ENCODE measurements around the gene HECW1.
"Not testable (repeated sequence)": the region's sequence is repeated elsewhere in the genome, so short reads cannot be mapped to it uniquely, and the experiment has no call there.

HECW1 gene

DNA sequence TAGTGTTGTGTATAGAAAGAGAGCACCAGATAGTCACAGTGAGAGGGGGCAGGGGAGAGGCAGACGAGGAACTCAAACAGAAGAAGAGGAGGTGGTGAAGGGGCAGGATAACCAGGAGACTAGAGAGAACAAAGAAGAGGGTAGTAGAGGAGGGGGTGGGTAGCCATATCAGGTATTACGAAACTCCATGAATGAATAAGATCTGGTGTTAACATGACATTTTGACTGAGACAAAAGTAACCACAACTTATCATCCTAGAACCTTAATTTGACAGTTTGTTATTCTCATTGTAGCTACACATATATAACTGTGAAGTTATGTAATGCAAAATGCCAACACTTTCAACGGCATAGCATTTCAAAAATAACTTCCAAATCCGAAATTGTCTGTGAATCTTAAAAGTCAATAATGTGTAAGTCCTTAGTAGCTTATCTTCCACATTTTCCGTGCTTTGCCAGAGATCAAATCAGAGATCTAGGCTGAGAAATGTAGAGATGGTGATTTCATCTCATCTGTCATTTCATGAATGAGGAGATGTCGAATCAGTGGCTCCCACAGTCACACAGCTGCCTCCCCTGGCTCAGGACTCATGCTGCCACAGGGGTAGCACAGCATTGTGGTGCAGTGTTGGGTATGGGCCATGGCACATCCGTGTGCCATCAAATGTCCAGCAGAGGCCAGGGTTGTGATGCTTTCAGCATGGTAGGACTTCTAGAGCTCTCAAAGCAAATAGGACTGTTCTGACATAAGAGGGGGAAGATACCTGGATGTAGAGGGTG is 202.1 kb downstream of the HECW1 start:
- no peak for DNase-seq

- no peak for DNase-seq
Measured at GRCh38 chr7:43317075-43317474, 204.6 kb downstream of the HECW1 start.

GRCh38 chr7:43318188-43318770 is 205.8 kb downstream of the HECW1 start:
- no peak for DNase-seq

DNA sequence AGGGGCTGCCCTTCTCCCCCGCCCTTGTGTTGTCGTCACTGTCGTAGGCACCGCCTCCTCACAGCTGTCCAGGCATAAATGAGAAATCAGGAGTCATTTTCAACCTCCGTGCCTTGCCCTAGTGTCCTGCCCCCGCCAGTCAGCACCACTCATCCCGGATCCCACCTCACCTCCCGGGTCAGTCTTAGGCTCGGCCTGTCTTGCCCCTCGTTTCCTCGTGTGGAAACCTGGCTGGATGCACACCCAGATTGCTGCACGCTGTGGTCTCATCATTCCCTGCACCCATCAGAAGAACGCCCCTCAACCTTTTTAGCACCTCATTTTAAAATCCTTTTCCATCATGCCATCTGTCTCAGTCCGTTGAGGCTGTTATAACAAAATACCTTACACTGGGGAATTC is 213.1 kb downstream of the HECW1 start:
- no peak for DNase-seq

DNA sequence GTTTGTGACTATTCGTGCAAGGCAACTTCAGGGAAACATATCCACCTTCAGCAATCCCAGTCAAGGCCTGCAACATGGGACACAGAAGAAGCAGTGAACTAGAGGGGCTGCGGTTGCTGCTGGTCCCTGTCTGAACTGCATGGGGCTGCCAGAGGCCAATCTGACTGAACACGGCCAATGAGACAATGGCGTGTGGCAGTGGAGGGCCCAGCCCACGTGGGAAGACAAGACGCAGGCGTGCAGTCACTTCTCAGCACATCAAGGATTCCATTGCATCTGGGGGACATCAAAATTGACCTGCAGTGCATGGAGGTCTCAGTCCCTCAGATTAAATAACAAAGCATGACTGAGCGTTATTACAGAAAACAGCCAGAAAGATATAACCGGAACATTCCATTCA is 215.9 kb downstream of the HECW1 start:
- DNase-seq, result no peak

DNA sequence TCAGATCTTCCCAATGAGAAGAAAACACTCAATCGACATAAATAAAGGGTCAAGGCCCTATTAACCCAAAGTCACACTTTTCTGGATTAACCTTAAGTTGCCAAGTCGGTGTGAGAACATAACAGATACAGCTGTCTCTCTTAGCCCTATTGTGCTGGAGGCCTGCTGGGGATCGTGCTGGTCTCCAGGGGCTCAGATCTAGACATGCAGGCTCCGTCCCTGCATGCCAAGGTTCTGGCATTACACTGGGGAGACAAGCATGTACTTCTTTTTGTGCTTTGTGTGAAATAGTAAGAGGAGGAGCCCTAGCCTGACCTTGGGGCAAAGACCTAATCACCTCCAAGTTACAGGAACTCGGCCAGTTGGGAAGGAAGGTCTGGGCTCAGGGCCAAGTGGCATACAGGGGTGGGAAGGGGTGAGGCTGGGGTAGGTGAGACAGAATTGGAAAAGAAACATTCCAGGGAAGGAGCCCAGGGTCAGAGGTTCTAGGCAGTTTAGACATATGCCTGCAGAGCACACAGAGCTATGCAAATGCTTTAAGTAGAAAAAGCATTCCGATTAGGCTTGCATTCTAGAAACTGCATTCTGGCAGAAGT is 216.4 kb downstream of the HECW1 start:
- DNase-seq, result no peak

GRCh38 chr7:43332193-43332796 is 219.8 kb downstream of the HECW1 start:
- DNase-seq, result no peak

- no peak for DNase-seq
Measured at GRCh38 chr7:43337191-43337590, 224.7 kb downstream of the HECW1 start.

- DNase-seq, result no peak
Measured at GRCh38 chr7:43337811-43338210, 225.4 kb downstream of the HECW1 start.

DNA sequence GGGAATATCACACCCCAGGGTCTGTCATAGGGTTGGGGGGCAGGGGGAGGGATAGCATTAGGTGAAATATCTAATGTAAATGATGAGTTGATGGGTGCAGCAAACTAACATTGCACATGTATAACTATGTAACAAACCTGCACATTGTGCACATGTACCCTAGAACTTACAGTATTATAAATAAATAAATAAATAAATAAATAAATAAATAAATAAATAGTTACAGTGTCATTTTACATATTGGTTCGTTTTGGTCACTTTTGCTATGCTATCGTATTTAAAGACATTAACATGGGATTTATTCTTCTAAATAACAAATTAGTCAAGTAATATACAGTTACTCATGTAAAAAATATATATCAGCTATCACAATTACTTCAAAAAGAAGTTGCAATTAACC is 228.7 kb downstream of the HECW1 start:
- DNase-seq, result no peak

DNA sequence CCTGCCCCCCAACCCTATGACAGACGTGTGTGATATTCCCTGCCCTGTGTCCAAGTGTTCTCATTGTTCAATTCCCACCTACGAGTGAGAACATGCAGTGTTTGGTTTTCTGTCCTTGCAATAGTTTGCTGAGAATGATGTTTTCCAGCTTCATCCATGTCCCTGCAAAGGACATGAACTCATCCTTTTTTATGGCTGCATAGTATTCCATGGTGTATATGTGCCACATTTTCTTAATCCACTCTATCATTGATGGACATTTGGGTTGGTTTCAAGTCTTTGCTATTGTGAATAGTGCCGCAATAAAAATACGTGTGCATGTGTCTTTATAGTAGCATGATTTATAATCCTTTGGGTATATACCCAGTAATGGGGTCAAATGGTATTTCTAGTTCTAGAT is 231.0 kb downstream of the HECW1 start:
- DNase-seq, result not testable (repeated sequence)

GRCh38 chr7:43345696-43346095 is 233.2 kb downstream of the HECW1 start:
- not testable (repeated sequence) for DNase-seq

DNA sequence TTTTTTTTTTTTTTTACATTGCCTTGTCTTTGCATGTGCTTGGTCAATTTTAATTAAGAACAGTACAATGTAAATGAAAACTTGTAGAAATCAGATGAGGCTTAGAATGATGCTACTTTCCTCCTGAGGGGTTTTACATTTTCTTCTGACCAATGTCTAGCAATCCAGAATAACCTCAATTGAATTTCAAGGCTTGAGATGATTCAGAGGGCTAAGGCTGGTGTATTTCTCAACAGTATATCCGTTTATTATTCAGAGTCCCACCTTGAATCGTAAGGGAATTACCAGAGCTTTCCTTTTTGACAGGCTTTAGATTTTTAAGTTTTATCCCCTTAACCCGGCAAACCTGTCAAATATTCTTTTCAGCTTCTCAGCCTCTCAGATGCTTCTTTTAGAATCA is 239.2 kb downstream of the HECW1 start:
- no peak for DNase-seq

GRCh38 chr7:43353902-43354301 is 241.5 kb downstream of the HECW1 start:
- no peak for DNase-seq

DNA sequence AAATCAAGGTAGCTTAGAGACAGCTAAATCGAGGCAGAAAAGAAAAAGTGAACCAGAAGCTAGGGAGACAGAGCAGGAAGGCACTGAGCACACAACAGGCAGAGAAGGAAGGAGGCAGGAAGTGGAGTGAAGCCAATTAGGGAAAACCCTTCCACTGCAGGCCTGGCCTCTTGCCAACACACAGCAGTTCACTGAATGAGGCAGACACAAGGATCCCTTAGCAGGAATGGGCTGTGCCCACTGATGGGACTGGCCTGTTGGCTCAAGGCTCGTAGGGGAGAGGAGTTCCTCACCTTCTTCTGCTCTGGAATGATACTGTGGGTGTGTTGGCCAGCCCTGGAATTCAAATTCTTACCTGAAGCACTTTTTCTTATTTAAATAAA is 250.2 kb downstream of the HECW1 start:
- DNase-seq, result no peak

DNA sequence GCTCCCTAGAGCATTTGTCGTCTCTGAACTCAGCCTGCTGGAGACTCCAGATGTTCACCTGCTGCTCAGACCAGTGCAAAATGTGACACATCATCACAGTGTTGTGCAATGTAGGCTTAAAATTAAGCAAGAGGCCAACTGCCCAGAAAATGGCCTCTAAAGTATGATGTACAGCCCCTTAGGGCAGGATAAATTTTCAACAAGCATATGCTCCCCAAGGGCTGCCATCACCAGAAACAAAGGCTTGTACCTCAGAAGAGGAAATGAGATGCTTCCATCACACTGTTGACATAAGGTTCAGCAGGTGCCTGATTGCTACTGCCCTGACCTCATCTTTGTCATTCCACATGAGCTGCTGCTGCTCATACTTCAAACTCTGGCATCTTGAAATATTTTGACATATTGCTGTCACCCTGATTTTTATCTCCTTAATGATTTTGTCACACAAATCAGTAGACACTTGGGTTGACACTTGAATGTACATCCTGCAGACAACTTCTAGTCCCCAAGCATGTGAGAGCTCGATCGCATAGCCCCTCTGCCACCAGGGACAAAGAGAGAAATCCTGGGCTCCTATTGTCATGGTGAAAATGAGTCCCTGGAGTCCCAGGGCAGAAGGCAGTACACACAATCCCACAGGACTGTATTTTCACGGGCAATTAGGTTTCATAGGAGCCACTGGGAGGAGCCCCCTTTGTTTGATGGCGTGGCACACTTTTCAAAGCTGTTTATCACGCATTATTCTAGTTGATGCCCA is 250.8 kb downstream of the HECW1 start:
- DNase-seq, result no peak

GRCh38 chr7:43364391-43364790 is 251.9 kb downstream of the HECW1 start:
- DNase-seq, result no peak

DNA sequence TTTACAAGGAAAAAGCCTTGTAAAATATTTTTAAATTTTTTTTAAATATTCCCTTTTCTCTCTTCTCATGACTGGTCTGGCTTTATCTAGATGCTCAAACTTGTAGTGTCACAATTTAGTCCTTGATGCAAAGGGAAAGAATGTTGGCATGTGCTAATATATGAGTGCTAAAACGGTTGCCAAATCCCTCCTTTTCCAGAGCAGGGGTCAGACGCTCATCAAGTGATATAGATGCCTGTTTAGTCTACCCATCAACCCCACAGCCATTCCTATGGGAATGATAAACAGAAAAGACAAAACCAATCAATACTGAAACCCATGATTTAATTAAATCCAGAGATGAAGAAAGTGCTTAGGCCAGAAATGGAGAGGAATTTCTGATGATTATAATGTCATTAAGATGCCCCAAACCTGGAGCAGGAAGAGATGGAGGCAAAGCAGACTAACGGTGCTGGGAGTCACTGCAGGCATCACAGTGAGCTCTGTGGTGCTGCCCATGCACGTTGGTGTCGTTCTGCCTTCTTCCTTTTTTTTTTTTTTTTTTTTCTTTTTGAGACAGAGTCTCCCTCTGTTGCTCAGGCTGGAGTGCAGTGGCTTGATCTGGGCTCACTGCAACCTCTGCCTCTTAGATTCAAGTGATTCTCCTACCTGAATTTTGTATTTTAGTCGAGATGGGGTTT is 260.4 kb downstream of the HECW1 start:
- no peak for DNase-seq

DNA sequence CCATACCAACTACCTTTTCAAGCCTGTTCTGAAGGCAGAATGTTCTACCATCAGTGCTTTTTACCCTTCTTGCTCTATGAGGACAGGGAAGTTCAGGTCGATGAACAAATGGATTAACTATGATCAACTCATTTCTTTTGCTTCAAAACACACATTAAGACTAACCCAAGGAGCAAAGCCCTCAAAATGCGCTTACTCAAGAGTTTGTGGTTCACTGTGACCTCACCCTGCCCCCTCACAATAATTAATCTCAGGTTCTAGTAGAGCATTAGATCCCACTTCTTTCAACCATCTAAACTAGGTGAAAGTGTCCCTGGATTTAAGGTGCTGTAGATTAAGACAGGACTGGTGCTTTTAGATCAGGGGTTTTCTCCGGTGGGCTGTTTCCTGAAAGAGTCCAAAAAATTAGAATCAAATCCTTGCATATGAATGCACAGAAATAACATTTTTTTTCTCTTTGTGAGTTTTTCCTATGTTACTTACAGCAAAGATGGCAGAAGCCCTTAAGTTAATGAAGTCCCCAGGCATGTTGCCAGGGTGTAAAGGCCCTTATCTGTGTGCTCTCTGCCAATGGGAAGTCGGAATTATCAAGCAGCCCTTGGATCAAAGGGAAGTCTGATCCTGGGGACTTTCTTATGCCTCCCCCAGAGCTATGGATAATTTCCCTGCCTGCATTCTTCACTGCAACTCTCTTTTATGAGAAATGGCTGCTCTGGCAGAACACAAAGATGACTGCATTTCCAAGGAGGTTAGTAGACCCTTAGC is 264.9 kb downstream of the HECW1 start:
- no peak for DNase-seq

DNA sequence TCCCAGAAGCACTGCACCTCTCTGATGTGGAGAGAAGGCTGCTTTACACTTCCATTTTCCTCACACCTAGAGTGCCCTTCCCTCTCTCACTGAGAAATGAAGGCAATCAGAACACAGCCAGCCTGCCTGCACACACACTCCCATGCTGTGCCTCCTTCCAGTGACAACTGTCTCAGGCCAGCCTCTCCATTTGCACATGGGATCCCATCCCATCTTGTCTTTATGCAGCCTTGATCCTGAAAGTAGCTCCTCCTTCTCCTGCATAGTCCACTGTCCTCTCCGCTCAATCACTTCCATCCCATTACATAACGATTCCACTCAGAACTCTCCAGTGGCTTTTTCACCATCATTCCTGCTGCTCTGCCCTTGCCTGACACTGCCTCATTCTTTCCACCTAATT is 266.8 kb downstream of the HECW1 start:
- DNase-seq, result no peak

DNA sequence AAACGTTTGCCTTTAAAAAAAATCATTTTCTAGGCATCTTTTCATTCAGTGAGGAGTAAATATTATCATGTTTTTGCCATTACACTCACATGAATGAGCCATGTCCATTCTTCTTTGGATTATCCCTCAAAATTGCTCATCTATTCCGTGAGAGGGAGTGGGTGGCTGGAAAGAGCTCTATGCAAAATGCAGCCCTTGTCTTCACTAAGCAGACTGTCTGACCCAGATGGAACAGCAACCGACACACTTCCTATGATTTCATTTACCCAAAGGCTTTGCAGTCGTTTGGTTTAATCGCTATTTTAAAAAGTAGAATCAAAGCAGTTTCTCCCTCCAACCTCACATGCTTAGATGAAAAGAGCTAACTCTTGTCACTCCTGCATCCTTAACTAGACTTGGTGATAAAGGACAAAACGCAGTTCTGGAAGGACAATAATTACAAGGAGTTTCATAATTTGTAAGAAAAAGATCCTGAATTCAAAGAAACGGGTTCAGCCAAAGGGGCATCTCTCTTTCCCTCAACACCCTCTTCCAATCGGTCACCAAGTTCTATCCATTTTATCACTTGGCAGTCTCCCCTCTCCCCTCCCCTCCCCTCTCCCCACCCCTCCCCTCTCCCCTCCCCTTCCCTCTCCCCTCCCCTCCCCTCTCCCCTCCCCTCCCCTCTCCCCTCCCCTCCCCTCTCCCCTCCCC is 272.3 kb downstream of the HECW1 start:
- DNase-seq, result no peak
